Measurements from ENCODE around the gene ADAM19. TPM values are rescaled to one million over a fixed set of nuclear protein-coding genes. Genes with fewer than 3 reads are reported as not detected.
A peak's percentile ranks its signal among the peaks of the same experiment; 100 is the strongest.

The ADAM19 gene
- total RNA-seq, 2 donors from 2014 or later, result 2.9 to 12.8 TPM

DNA sequence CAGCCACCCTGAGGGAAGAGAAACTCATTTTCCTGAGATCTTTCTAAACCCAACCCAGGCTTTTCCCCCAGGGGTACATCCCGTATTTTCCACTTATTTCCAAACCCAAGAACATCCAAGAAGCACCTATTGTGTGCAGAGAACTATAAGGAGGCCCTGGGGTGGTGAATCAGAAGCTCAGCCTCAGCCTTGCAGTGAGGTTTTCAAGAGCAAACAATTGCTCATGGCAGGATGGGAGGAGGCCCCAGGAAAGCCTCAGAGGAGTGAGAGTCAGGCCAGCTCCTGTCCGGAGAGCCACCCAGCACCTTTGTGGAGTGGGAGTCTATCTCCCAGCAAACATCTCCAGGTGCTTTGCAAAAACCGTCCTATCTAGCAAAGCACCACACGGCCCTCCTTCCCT is 96.4 kb downstream of the ADAM19 start:
- H3K4me1 ChIP-seq, result no peaks in the 10 kb centered on the region
- no peak overlapping the region for H3K4me3 ChIP-seq
- H3K9ac ChIP-seq (ENCODE audit: low read depth in 2 of 2, low read length in 2 of 2), result no peak overlapping the region
- intact Hi-C loops (cut with DNase I), result loop anchor here (5.0 to 10.0 kb wide), 2 partner anchors 47 to 234 kb away; no protein-coding TSS in a partner anchor
- TF ChIP-seq, protein P1, sequence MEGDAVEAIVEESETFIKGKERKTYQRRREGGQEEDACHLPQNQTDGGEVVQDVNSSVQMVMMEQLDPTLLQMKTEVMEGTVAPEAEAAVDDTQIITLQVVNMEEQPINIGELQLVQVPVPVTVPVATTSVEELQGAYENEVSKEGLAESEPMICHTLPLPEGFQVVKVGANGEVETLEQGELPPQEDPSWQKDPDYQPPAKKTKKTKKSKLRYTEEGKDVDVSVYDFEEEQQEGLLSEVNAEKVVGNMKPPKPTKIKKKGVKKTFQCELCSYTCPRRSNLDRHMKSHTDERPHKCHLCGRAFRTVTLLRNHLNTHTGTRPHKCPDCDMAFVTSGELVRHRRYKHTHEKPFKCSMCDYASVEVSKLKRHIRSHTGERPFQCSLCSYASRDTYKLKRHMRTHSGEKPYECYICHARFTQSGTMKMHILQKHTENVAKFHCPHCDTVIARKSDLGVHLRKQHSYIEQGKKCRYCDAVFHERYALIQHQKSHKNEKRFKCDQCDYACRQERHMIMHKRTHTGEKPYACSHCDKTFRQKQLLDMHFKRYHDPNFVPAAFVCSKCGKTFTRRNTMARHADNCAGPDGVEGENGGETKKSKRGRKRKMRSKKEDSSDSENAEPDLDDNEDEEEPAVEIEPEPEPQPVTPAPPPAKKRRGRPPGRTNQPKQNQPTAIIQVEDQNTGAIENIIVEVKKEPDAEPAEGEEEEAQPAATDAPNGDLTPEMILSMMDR (IDR thresholded peaks at IDR 0.05), result no peak
- H3K27me3 ChIP-seq, result no peaks in the 10 kb centered on the region
- no peaks in the 10 kb centered on the region for H3K36me3 ChIP-seq
- no peaks in the 10 kb centered on the region for H3K9me3 ChIP-seq
- no peak for DNase-seq
- no peak overlapping the region for H3K27ac ChIP-seq

- no peak for DNase-seq
- TF ChIP-seq, protein P1 (IDR thresholded peaks at IDR 0.05), result no peak
- Histone ChIP-seq H3K27ac (no peak overlapping the region), H3K9ac (ENCODE audit: low read depth in 2 of 2, low read length in 2 of 2) (no peak overlapping the region), H3K4me1 (no peaks in the 10 kb centered on the region), H3K9me3 (no peaks in the 10 kb centered on the region), H3K4me3 (no peak overlapping the region), H3K36me3 (no peaks in the 10 kb centered on the region), H3K27me3 (no peaks in the 10 kb centered on the region)
- intact Hi-C loops (cut with DNase I), result loop anchor here (5.0 to 10.0 kb wide), 2 partner anchors 46 to 234 kb away; no protein-coding TSS in a partner anchor
Observed at GRCh38 chr5:157478726-157479125, 96.8 kb downstream of the ADAM19 start.

DNA sequence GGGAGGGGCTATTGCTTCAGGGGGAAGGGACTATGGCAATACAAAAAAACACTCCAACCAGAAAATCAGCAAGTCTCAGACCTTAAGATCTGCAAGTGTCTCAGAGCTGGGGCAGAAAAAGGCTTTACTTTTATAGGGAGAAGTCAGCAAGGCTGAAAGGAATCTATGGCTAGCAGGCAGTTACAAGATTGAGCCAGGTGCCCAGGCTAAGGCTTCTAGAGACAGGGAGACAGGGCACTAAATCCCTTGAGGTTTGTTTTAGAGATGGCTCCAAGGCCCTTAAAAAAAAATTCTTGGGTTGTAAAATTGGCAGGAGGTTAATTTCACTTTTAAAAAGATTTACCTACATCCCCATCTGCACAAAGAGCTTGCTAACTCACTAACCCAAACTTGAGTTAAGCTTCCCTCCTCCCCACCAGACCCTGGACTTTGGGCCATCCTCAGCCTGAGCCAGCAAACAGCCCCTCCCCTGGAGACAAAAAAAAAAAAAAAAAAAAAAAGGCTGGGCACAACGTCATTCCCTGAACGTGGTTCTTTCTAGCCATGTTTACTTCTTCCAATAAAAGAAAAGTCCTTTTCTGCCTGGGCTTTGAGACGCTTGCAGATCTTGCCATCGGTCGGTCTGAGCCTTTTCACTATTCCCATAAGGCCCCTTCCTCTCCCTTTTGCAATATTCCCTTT is 97.6 kb downstream of the ADAM19 start:
- no peak overlapping the region for H3K27ac ChIP-seq

DNA sequence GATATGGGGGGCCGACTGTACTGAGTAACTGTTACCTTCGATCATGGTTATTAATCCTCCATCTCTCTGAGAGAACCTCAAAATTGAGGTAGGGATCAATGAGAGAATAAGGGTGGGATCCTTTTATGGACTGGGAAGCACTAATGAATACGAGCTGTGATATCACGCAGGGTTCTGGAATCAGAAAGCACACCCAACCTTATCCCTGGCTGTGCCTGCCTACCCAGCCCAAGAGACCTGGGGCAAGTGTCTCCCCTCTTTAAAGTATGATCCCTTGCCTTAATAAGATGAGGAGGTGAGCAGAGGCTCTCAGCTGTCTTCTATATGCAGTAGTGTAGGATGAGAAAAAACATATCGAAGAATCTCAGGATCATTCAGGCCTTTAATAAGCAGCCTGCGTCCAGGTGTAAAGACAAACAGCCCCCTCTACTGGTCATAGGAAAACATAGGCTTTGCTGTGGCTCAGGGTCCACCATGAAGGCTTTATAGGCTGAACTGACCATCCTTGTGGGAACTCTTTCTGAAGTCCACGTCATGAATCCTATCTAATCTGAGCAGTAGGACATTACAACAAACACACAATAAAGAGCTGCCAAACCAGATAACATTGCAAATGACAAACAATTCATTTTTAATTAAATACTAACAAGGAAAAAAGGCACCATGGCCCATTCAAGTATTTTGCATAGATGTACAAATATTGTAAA is 98.7 kb downstream of the ADAM19 start:
- Histone ChIP-seq H3K27me3 (no peaks in the 10 kb centered on the region), H3K4me3 (no peak overlapping the region), H3K36me3 (no peaks in the 10 kb centered on the region), H3K4me1 (no peaks in the 10 kb centered on the region), H3K27ac (no peak overlapping the region), H3K9ac (ENCODE audit: low read depth in 2 of 2, low read length in 2 of 2) (no peak overlapping the region), H3K9me3 (no peaks in the 10 kb centered on the region)
- DNase-seq, result peak; percentile 45
- TF ChIP-seq, protein P1 (IDR thresholded peaks at IDR 0.05), result peak; percentile 71
- intact Hi-C loops (cut with DNase I), result loop anchor here (5.0 to 10.0 kb wide), 2 partner anchors 45 to 232 kb away; no protein-coding TSS in a partner anchor

More for the DNA sequence above, 97.6 kb downstream of the ADAM19 start:
- H3K4me1 ChIP-seq, result no peaks in the 10 kb centered on the region
- H3K9ac ChIP-seq (ENCODE audit: low read depth in 2 of 2, low read length in 2 of 2), result no peak overlapping the region
- H3K27me3 ChIP-seq, result no peaks in the 10 kb centered on the region
- H3K36me3 ChIP-seq, result no peaks in the 10 kb centered on the region
- H3K4me3 ChIP-seq, result no peak overlapping the region
- intact Hi-C loops (cut with DNase I), result loop anchor here (5.0 to 10.0 kb wide), 2 partner anchors 46 to 233 kb away; no protein-coding TSS in a partner anchor
- TF ChIP-seq, protein P1 (IDR thresholded peaks at IDR 0.05), result no peak
- no peak for DNase-seq
- H3K9me3 ChIP-seq, result no peaks in the 10 kb centered on the region

GRCh38 chr5:157475432-157475831 is 100.1 kb downstream of the ADAM19 start:
- TF ChIP-seq, protein P1 (IDR thresholded peaks at IDR 0.05), result no peak
- intact Hi-C loops (cut with DNase I), result loop anchor here (5.0 to 10.0 kb wide), 2 partner anchors 43 to 231 kb away; no protein-coding TSS in a partner anchor

More at GRCh38 chr5:157475432-157475831, 100.1 kb downstream of the ADAM19 start:
- H3K27ac ChIP-seq, result no peak overlapping the region
- H3K9ac ChIP-seq (ENCODE audit: low read depth in 2 of 2, low read length in 2 of 2), result no peak overlapping the region
- H3K27me3 ChIP-seq, result no peaks in the 10 kb centered on the region
- no peaks in the 10 kb centered on the region for H3K4me1 ChIP-seq
- no peak for DNase-seq
- no peaks in the 10 kb centered on the region for H3K9me3 ChIP-seq
- no peak overlapping the region for H3K4me3 ChIP-seq
- H3K36me3 ChIP-seq, result no peaks in the 10 kb centered on the region

Measured in colonic mucosa (tissue), 4 donors.